Right atrium auricular region (tissue), 2 donors: Measurements from ENCODE around the gene B3GNT8. TPM values are rescaled to one million over a fixed set of nuclear protein-coding genes. Genes with fewer than 3 reads are reported as not detected.

Source experiments
- DNase-seq: peaks from one replicate; pipeline ENCODE4 v3.0.0-alpha.2; 2019; ENCODE audit warnings: low spot score
- H3K27ac ChIP-seq, 2 donors: fragments of 200-600 bp; sonication (generic); 1 replicate in 1 of 2; 2 replicates in 1 of 2; pipeline ENCODE4 v1.5.1; 2016 to 2019
- H3K27me3 ChIP-seq, 2 donors: fragments of 200-600 bp; sonication (generic); one replicate each; pipeline versions ENCODE4 v1.5.1 to v1.6.0; 2017 to 2019
- H3K36me3 ChIP-seq: fragments of 200-600 bp; sonication (generic); one replicate; pipeline ENCODE4 v1.5.1; 2016
- H3K4me1 ChIP-seq, 2 donors: fragments of 200-600 bp; sonication (generic); one replicate each; pipeline versions ENCODE4 v1.5.1 to v1.6.0; 2017 to 2019
- H3K4me3 ChIP-seq, 2 donors: fragments of 200-600 bp; sonication (generic); 1 replicate in 1 of 2; 2 replicates in 1 of 2; pipeline ENCODE4 v1.5.1; 2017 to 2019; ENCODE audit warnings: mild to moderate bottlenecking in 1 of 2, moderate library complexity in 1 of 2
- H3K9me3 ChIP-seq, 2 donors: fragments of 200-600 bp; sonication (generic); one replicate each; pipeline ENCODE4 v1.5.1; 2019
- CTCF ChIP-seq, 2 donors: fragments of 200-600 bp; sonication (generic); IDR thresholded peaks; one replicate each; pipeline ENCODE4 v1.5.1; 2019; ENCODE audit warnings: antibody characterized with exemption in 2 of 2
- total RNA-seq, 2 donors: library from RNA; depleted of rRNA; stranded (reverse); fragments of >200 nt; gene quantifications; one replicate each; pipeline ENCODE4 v1.1.0, GENCODE V29; 2016

B3GNT8 gene
- total RNA-seq, 2 donors from 2014 or later, result 1.9 to 4.5 TPM

- H3K4me3 ChIP-seq, result no peak overlapping the region
- H3K9me3 ChIP-seq, result no peaks in the 10 kb centered on the region
- H3K36me3 ChIP-seq, result no peaks in the 10 kb centered on the region
Observed at GRCh38 chr19:41456342-41456918, 29.3 kb upstream of the B3GNT8 start.

GRCh38 chr19:41455936-41456335, 28.8 kb upstream of the B3GNT8 start:
- no peak for DNase-seq
- H3K36me3 ChIP-seq, result no peaks in the 10 kb centered on the region
- no peaks in the 10 kb centered on the region for H3K9me3 ChIP-seq
- no peak overlapping the region for H3K4me3 ChIP-seq
- TF ChIP-seq CTCF (IDR thresholded peaks at IDR 0.05), result no peak
- H3K27me3 ChIP-seq, result no peaks in the 10 kb centered on the region
- H3K4me1 ChIP-seq, result peaks cover 0 to 14% of the 10 kb centered on the region in 2 donors
- H3K27ac ChIP-seq, result peak overlapping the region in 1 of 2 donors; percentile 2

More at GRCh38 chr19:41456342-41456918, 29.3 kb upstream of the B3GNT8 start:
- Histone ChIP-seq H3K27ac (peak overlapping the region; percentile 2 to 10), H3K27me3 (no peaks in the 10 kb centered on the region), H3K4me1 (peaks cover 0 to 14% of the 10 kb centered on the region in 2 donors)
- no peak for TF ChIP-seq CTCF (IDR thresholded peaks at IDR 0.05)
- no peak for DNase-seq

- Histone ChIP-seq H3K4me3 (no peak overlapping the region), H3K27me3 (no peaks in the 10 kb centered on the region), H3K36me3 (no peaks in the 10 kb centered on the region), H3K4me1 (peaks cover 0 to 30% of the 10 kb centered on the region in 2 donors), H3K27ac (no peak overlapping the region), H3K9me3 (no peaks in the 10 kb centered on the region)
- DNase-seq, result no peak
- TF ChIP-seq CTCF (IDR thresholded peaks at IDR 0.05), result no peak
Observed at GRCh38 chr19:41452584-41453275, 25.6 kb upstream of the B3GNT8 start.

- DNase-seq, result no peak
- no peaks in the 10 kb centered on the region for H3K36me3 ChIP-seq
- H3K4me1 ChIP-seq, result peaks cover 0 to 16% of the 10 kb centered on the region in 2 donors
- no peaks in the 10 kb centered on the region for H3K9me3 ChIP-seq
- TF ChIP-seq CTCF (IDR thresholded peaks at IDR 0.05), result no peak
- no peaks in the 10 kb centered on the region for H3K27me3 ChIP-seq
- no peak overlapping the region for H3K4me3 ChIP-seq
- no peak overlapping the region for H3K27ac ChIP-seq
Observed at GRCh38 chr19:41449865-41450178, 22.6 kb upstream of the B3GNT8 start.

GRCh38 chr19:41449079-41449864, 22.1 kb upstream of the B3GNT8 start:
- Histone ChIP-seq H3K4me1 (peaks cover 0 to 16% of the 10 kb centered on the region in 2 donors), H3K36me3 (no peaks in the 10 kb centered on the region), H3K27ac (no peak overlapping the region), H3K4me3 (peak overlapping the region; percentile 28 to 29), H3K9me3 (no peaks in the 10 kb centered on the region), H3K27me3 (no peaks in the 10 kb centered on the region)
- DNase-seq, result peak; percentile 84
- TF ChIP-seq CTCF (IDR thresholded peaks at IDR 0.05), result peak; percentile 95 to 97
